ENCODE measurements around the gene ZBED5.

The ZBED5 gene

DNA sequence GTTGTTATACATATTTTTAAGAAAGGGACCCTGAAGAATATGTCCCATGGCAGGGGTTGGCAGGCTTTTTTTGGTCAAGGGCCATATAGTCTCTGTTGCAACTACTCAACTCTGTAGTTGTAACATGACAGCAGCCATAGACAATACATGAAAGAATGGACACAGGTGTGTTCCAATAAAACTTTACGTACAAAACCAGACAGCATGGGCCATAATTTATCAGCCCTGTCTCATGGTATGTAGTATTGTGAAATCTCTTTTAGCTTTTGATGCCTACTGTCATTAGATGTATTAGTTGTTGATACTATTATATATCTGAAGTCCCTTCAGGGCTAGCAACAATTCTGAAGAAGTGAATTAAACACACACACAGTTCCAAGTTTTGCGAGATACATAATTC is 2.6 kb downstream of the ZBED5 start:
- Mint-ChIP-seq H3K4me1 (peaks cover 39% of the 10 kb centered on the region), H3K36me3 (ENCODE audit: low read depth) (peaks cover 51% of the 10 kb centered on the region), H3K9me3 (no peaks in the 10 kb centered on the region), H3K27me3 (ENCODE audit: low read depth) (no peaks in the 10 kb centered on the region), H3K27ac (no peak overlapping the region), H3K4me3 (no peak overlapping the region)
- TF ChIP-seq, protein P1, sequence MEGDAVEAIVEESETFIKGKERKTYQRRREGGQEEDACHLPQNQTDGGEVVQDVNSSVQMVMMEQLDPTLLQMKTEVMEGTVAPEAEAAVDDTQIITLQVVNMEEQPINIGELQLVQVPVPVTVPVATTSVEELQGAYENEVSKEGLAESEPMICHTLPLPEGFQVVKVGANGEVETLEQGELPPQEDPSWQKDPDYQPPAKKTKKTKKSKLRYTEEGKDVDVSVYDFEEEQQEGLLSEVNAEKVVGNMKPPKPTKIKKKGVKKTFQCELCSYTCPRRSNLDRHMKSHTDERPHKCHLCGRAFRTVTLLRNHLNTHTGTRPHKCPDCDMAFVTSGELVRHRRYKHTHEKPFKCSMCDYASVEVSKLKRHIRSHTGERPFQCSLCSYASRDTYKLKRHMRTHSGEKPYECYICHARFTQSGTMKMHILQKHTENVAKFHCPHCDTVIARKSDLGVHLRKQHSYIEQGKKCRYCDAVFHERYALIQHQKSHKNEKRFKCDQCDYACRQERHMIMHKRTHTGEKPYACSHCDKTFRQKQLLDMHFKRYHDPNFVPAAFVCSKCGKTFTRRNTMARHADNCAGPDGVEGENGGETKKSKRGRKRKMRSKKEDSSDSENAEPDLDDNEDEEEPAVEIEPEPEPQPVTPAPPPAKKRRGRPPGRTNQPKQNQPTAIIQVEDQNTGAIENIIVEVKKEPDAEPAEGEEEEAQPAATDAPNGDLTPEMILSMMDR (IDR thresholded peaks at IDR 0.05; ENCODE audit: unreplicated experiment in 3 of 3): no peak

GRCh38 chr11:10847960-10848860 is 9.6 kb downstream of the ZBED5 start:
- Mint-ChIP-seq H3K4me3 (no peak overlapping the region), H3K27ac (no peak overlapping the region), H3K36me3 (ENCODE audit: low read depth) (peaks cover 39% of the 10 kb centered on the region), H3K27me3 (ENCODE audit: low read depth) (no peaks in the 10 kb centered on the region), H3K4me1 (peaks cover 22% of the 10 kb centered on the region), H3K9me3 (no peaks in the 10 kb centered on the region)
- TF ChIP-seq, protein P1 (IDR thresholded peaks at IDR 0.05; ENCODE audit: unreplicated experiment in 3 of 3): no peak

GRCh38 chr11:10846660-10847059 is 11.2 kb downstream of the ZBED5 start:
- Mint-ChIP-seq H3K9me3 (no peaks in the 10 kb centered on the region), H3K36me3 (ENCODE audit: low read depth) (peaks cover 25% of the 10 kb centered on the region), H3K27ac (no peak overlapping the region), H3K4me1 (peaks cover 18% of the 10 kb centered on the region), H3K4me3 (no peak overlapping the region), H3K27me3 (ENCODE audit: low read depth) (no peaks in the 10 kb centered on the region)
- TF ChIP-seq, protein P1 (IDR thresholded peaks at IDR 0.05; ENCODE audit: unreplicated experiment in 3 of 3): no peak

GRCh38 chr11:10845589-10845988 is 12.3 kb downstream of the ZBED5 start:
- peaks cover 17% of the 10 kb centered on the region for H3K36me3 Mint-ChIP-seq (ENCODE audit: low read depth)
- H3K4me3 Mint-ChIP-seq: no peak overlapping the region
- no peaks in the 10 kb centered on the region for H3K27me3 Mint-ChIP-seq (ENCODE audit: low read depth)
- H3K9me3 Mint-ChIP-seq: no peaks in the 10 kb centered on the region
- H3K27ac Mint-ChIP-seq: no peak overlapping the region
- TF ChIP-seq, protein P1 (IDR thresholded peaks at IDR 0.05; ENCODE audit: unreplicated experiment in 3 of 3): no peak
- peaks cover 18% of the 10 kb centered on the region for H3K4me1 Mint-ChIP-seq

GRCh38 chr11:10844796-10845195 is 13.1 kb downstream of the ZBED5 start:
- Mint-ChIP-seq H3K36me3 (ENCODE audit: low read depth) (peaks cover 11% of the 10 kb centered on the region), H3K27ac (no peak overlapping the region), H3K4me1 (peaks cover 18% of the 10 kb centered on the region), H3K27me3 (ENCODE audit: low read depth) (no peaks in the 10 kb centered on the region), H3K9me3 (no peaks in the 10 kb centered on the region), H3K4me3 (no peak overlapping the region)
- TF ChIP-seq, protein P1 (IDR thresholded peaks at IDR 0.05; ENCODE audit: unreplicated experiment in 3 of 3): no peak

DNA sequence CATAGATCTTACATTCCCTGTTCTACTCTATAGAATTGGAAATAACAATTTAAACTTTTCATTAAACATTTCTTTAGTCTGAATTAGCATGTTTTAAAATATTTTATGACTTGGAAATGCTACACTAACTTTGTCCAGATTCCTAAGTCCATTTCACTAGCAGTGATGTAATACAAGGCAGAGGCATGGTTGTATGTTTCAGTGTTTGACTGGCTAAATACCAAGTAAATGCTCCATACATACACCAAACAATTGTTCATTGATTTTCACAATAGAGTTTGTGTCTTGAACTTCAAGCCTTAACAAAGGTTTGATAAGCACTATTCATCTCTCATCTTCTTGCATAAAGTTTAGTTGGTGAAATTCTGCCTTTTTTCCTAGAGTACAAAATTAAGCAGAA is 13.5 kb downstream of the ZBED5 start:
- no peaks in the 10 kb centered on the region for H3K9me3 Mint-ChIP-seq
- peaks cover 18% of the 10 kb centered on the region for H3K4me1 Mint-ChIP-seq
- no peak overlapping the region for H3K27ac Mint-ChIP-seq
- TF ChIP-seq, protein P1 (IDR thresholded peaks at IDR 0.05; ENCODE audit: unreplicated experiment in 3 of 3): no peak
- H3K27me3 Mint-ChIP-seq (ENCODE audit: low read depth): no peaks in the 10 kb centered on the region
- no peak overlapping the region for H3K4me3 Mint-ChIP-seq
- H3K36me3 Mint-ChIP-seq (ENCODE audit: low read depth): peaks cover 7% of the 10 kb centered on the region
